GM12801 (cell line): Measurements from ENCODE around the gene TMCO4.

Experiments used
- CTCF ChIP-seq: IDR thresholded peaks from one replicate; pipeline ENCODE4 v1.5.1; 2011; ENCODE audit warnings: control low read depth; ENCODE audit not compliant: insufficient read length; ENCODE audit errors: extremely low read depth

Gene TMCO4

GRCh38 chr1:19705464-19705863, 94.3 kb downstream of the TMCO4 start:
- TF ChIP-seq CTCF: no peak

- no peak for TF ChIP-seq CTCF
These were observed 95.2 kb downstream of the TMCO4 start for GRCh38 chr1:19704247-19705113.

- TF ChIP-seq CTCF: no peak
These were observed 96.4 kb downstream of the TMCO4 start for GRCh38 chr1:19703280-19703679.

- TF ChIP-seq CTCF: no peak
These were observed 99.5 kb downstream of the TMCO4 start for GRCh38 chr1:19700079-19700777.

GRCh38 chr1:19698181-19698580, 101.5 kb downstream of the TMCO4 start:
- no peak for TF ChIP-seq CTCF

GRCh38 chr1:19696820-19697219, 102.9 kb downstream of the TMCO4 start:
- no peak for TF ChIP-seq CTCF

- no peak for TF ChIP-seq CTCF
These were observed 103.9 kb downstream of the TMCO4 start for GRCh38 chr1:19695772-19696171.
